IgD-negative memory B cell (primary cell): ENCODE measurements around the gene UNC13D. TPM values are rescaled to one million over a fixed set of nuclear protein-coding genes. Genes with fewer than 3 reads are reported as not detected.

Experiments used
- H3K27ac Mint-ChIP-seq, 3 donors: one replicate each; pipeline ENCODE4 v1.8.0; 2020 to 2022; ENCODE audit warnings: mild to moderate bottlenecking in 3 of 3, mixed read lengths in 3 of 3, moderate library complexity in 1 of 3
- H3K27me3 Mint-ChIP-seq: one replicate; pipeline ENCODE4 v1.8.0; 2021; ENCODE audit warnings: mixed read lengths
- H3K36me3 Mint-ChIP-seq: one replicate; pipeline ENCODE4 v1.8.0; 2020; ENCODE audit warnings: mild to moderate bottlenecking, mixed read lengths
- H3K4me1 Mint-ChIP-seq, 3 donors: one replicate each; pipeline ENCODE4 v1.8.0; 2020 to 2022; ENCODE audit warnings: mixed read lengths in 3 of 3, mild to moderate bottlenecking in 1 of 3
- H3K4me3 Mint-ChIP-seq, 4 donors: one replicate each; pipeline ENCODE4 v1.8.0; 2020 to 2022; ENCODE audit warnings: mild to moderate bottlenecking in 4 of 4, mixed read lengths in 4 of 4, moderate library complexity in 3 of 4
- H3K9me3 Mint-ChIP-seq, 3 donors: one replicate each; pipeline ENCODE4 v1.8.0; 2020 to 2021; ENCODE audit warnings: mixed read lengths in 3 of 3, mild to moderate bottlenecking in 1 of 3
- polyA plus RNA-seq: library from polyadenylated mRNA; unstranded; fragments of 300-500 nt; fragmentation: Illumina TruSeq; gene quantifications from one replicate; pipeline ENCODE4 v1.2.3, GENCODE V29; 2021

Gene UNC13D
- polyA plus RNA-seq, 1 donor from 2014 or later = 42.0 TPM

- H3K9me3 Mint-ChIP-seq = no peaks in the 10 kb centered on the region
- peaks cover 2 to 13% (median 9%) of the 10 kb centered on the region in 3 donors for H3K4me1 Mint-ChIP-seq
- peak overlapping the region in 1 of 3 donors; percentile 76 for H3K27ac Mint-ChIP-seq
- no peaks in the 10 kb centered on the region for H3K27me3 Mint-ChIP-seq
- H3K36me3 Mint-ChIP-seq = peaks cover 4% of the 10 kb centered on the region
- no peak overlapping the region for H3K4me3 Mint-ChIP-seq
These were observed 44.8 kb downstream of the UNC13D start for GRCh38 chr17:75799402-75799801.

- Mint-ChIP-seq H3K27ac (peak overlapping the region in 1 of 3 donors; percentile 14), H3K27me3 (no peaks in the 10 kb centered on the region), H3K4me1 (peaks cover 2 to 14% (median 12%) of the 10 kb centered on the region in 3 donors), H3K4me3 (no peak overlapping the region), H3K9me3 (no peaks in the 10 kb centered on the region), H3K36me3 (peaks cover 1% of the 10 kb centered on the region)
These were observed 48.2 kb downstream of the UNC13D start for GRCh38 chr17:75795820-75796607.

- H3K27ac Mint-ChIP-seq = no peak overlapping the region
These were observed 50.7 kb downstream of the UNC13D start for GRCh38 chr17:75793460-75793859.

GRCh38 chr17:75791254-75791653 is 53.0 kb downstream of the UNC13D start:
- Mint-ChIP-seq H3K27ac (peak overlapping the region in 1 of 3 donors; percentile 61), H3K36me3 (no peaks in the 10 kb centered on the region), H3K9me3 (no peaks in the 10 kb centered on the region), H3K27me3 (no peaks in the 10 kb centered on the region), H3K4me1 (peaks cover 10 to 16% (median 15%) of the 10 kb centered on the region in 3 donors), H3K4me3 (peak overlapping the region in 1 of 4 donors; percentile 51)

More at GRCh38 chr17:75793460-75793859, 50.7 kb downstream of the UNC13D start:
- H3K27me3 Mint-ChIP-seq = no peaks in the 10 kb centered on the region
- H3K36me3 Mint-ChIP-seq = no peaks in the 10 kb centered on the region
- H3K4me1 Mint-ChIP-seq = peaks cover 2 to 16% (median 9%) of the 10 kb centered on the region in 3 donors
- no peaks in the 10 kb centered on the region for H3K9me3 Mint-ChIP-seq
- no peak overlapping the region for H3K4me3 Mint-ChIP-seq

- H3K4me1 Mint-ChIP-seq = peaks cover 29 to 33% (median 29%) of the 10 kb centered on the region in 3 donors
- H3K27ac Mint-ChIP-seq = peak overlapping the region; percentile 98 to 100 (median 99)
- peaks cover 1% of the 10 kb centered on the region for H3K27me3 Mint-ChIP-seq
- H3K36me3 Mint-ChIP-seq = peaks cover 2% of the 10 kb centered on the region
- H3K9me3 Mint-ChIP-seq = peaks cover 0 to 2% (median 0%) of the 10 kb centered on the region in 3 donors
- peak overlapping the region; percentile 85 to 97 (median 95) for H3K4me3 Mint-ChIP-seq
These were observed 59.0 kb downstream of the UNC13D start for GRCh38 chr17:75785016-75785890.

- peaks cover 0 to 4% (median 3%) of the 10 kb centered on the region in 3 donors for H3K9me3 Mint-ChIP-seq
- H3K4me1 Mint-ChIP-seq = peaks cover 33 to 39% (median 34%) of the 10 kb centered on the region in 3 donors
- peak within 1 kb of the TSS; percentile 85 to 97 (median 95) for H3K4me3 Mint-ChIP-seq
- H3K27me3 Mint-ChIP-seq = peaks cover 1% of the 10 kb centered on the region
- peak within 1 kb of the TSS; percentile 98 to 100 (median 99) for H3K27ac Mint-ChIP-seq
- peaks cover 4% of the 10 kb centered on the region for H3K36me3 Mint-ChIP-seq
These were observed 59.7 kb downstream of the UNC13D start, which contains the start of gene UNK for GRCh38 chr17:75784473-75785015. TSS of gene UNK (plus strand) at chr17:75784806. CDS start at chr17:75784881, 75 bp downstream.

GRCh38 chr17:75783803-75784472 is 60.3 kb downstream of the UNC13D start:
- Mint-ChIP-seq H3K9me3 (peaks cover 0 to 4% (median 3%) of the 10 kb centered on the region in 3 donors), H3K27ac (peak overlapping the region; percentile 98 to 100 (median 99)), H3K27me3 (peaks cover 1% of the 10 kb centered on the region), H3K36me3 (peaks cover 4% of the 10 kb centered on the region), H3K4me3 (peak overlapping the region; percentile 85 to 97 (median 95)), H3K4me1 (peaks cover 33 to 40% (median 36%) of the 10 kb centered on the region in 3 donors)

GRCh38 chr17:75783069-75783783 is 61.0 kb downstream of the UNC13D start:
- H3K27ac Mint-ChIP-seq = peak overlapping the region; percentile 98 to 99 (median 98)
- H3K4me3 Mint-ChIP-seq = peak overlapping the region; percentile 85 to 97 (median 92)
- peaks cover 34 to 38% (median 36%) of the 10 kb centered on the region in 3 donors for H3K4me1 Mint-ChIP-seq

GRCh38 chr17:75779987-75780889 is 64.0 kb downstream of the UNC13D start:
- Mint-ChIP-seq H3K27me3 (peaks cover 1% of the 10 kb centered on the region), H3K4me1 (peaks cover 37 to 46% (median 40%) of the 10 kb centered on the region in 3 donors), H3K27ac (peak overlapping the region; percentile 90 to 100 (median 100)), H3K9me3 (peaks cover 0 to 4% (median 3%) of the 10 kb centered on the region in 3 donors), H3K36me3 (peaks cover 7% of the 10 kb centered on the region), H3K4me3 (peak overlapping the region; percentile 88 to 99 (median 98))

More at GRCh38 chr17:75783069-75783783, 61.0 kb downstream of the UNC13D start:
- Mint-ChIP-seq H3K36me3 (peaks cover 4% of the 10 kb centered on the region), H3K27me3 (peaks cover 1% of the 10 kb centered on the region), H3K9me3 (peaks cover 0 to 4% (median 3%) of the 10 kb centered on the region in 3 donors)

- Mint-ChIP-seq H3K4me1 (peaks cover 34 to 44% (median 35%) of the 10 kb centered on the region in 3 donors), H3K4me3 (peak overlapping the region; percentile 88 to 99 (median 98)), H3K36me3 (peaks cover 7% of the 10 kb centered on the region), H3K27ac (peak overlapping the region; percentile 90 to 100 (median 100)), H3K27me3 (peaks cover 1% of the 10 kb centered on the region), H3K9me3 (peaks cover 0 to 4% (median 3%) of the 10 kb centered on the region in 3 donors)
These were observed 64.8 kb downstream of the UNC13D start for GRCh38 chr17:75779250-75779986.

GRCh38 chr17:75778861-75779249 is 65.3 kb downstream of the UNC13D start:
- Mint-ChIP-seq H3K4me3 (peak overlapping the region; percentile 82 to 99 (median 98)), H3K9me3 (peaks cover 0 to 4% (median 3%) of the 10 kb centered on the region in 3 donors), H3K27me3 (peaks cover 1% of the 10 kb centered on the region)

More at GRCh38 chr17:75778861-75779249, 65.3 kb downstream of the UNC13D start:
- Mint-ChIP-seq H3K27ac (peak overlapping the region; percentile 67 to 95 (median 89)), H3K4me1 (peaks cover 33 to 44% (median 34%) of the 10 kb centered on the region in 3 donors), H3K36me3 (peaks cover 7% of the 10 kb centered on the region)
